GM18505 (cell line): ENCODE measurements around the gene SHE.

Experiments used
- ATAC-seq: cut with Tn5 transposase; IDR thresholded peaks from one replicate; pipeline ENCODE4 v1.9.1; 2021; ENCODE audit not compliant: unreplicated experiment
- POLR2A ChIP-seq: IDR thresholded peaks from 4 replicates; pipeline ENCODE4 v1.6.1; 2011; ENCODE audit warnings: borderline replicate concordance; ENCODE audit not compliant: insufficient read depth, insufficient read length; ENCODE audit errors: extremely low read depth

Gene SHE

GRCh38 chr1:154460695-154461260 lies 41.4 kb downstream of the SHE start:
- no peak for TF ChIP-seq POLR2A
- no peak for ATAC-seq

GRCh38 chr1:154459080-154459479 lies 43.1 kb downstream of the SHE start:
- TF ChIP-seq POLR2A: no peak
- ATAC-seq: no peak

DNA sequence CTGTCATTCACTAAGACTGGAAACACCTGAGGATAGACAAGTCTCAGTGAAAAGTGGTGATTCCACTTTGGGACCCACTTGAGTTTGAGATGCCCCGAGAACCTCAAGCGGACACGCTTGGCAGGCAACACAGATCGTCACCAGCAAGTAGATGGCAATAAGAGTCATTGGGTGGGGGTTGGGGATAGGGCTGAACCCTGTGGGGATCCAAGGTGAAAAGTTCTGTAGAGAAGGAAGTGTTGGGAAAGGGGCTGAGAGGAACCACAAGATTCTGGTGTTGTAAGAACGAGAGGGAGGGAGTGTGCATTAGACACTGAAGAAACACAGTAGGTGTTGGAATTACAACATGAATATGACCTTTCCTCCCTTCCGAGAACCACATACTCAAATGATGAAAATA lies 45.6 kb downstream of the SHE start:
- no peak for ATAC-seq
- no peak for TF ChIP-seq POLR2A

DNA sequence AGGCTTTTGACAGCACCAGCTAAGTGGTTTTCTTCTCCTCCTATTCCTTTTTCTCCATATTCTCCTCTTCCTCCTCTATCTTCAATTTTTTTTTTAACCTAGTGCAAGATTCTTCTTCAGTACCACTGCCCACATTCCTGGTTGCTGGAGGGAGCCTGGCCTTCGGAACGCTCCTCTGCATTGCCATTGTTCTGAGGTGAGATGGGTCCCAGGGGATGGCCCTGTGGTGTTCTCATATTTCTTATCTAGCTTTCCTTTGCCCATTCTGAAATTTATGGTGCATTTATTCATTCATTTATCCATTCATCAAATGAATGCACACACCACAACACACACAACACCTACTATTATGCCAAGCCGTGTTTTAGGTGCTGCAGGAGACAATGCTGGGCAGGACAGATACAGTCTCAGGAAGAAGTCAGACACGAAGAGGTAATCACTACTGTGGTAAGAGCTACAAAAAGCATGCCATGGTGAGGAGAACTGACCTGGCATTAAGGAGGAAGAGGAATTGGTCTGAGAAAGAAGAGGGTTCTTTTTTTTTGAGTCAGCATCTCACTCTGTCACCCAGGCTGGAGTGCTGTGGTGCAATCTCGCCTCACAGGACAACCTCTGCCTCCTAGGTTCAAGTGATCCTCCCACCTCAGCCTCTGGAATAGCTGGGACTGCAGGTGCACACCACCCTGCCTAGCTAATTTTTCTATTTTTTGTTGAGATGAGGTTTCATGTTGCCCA lies 47.7 kb downstream of the SHE start:
- ATAC-seq: no peak
- no peak for TF ChIP-seq POLR2A

GRCh38 chr1:154453574-154454352 lies 48.4 kb downstream of the SHE start:
- TF ChIP-seq POLR2A: no peak
- no peak for ATAC-seq

- no peak for ATAC-seq
Observed at GRCh38 chr1:154453161-154453560, 49.1 kb downstream of the SHE start.

GRCh38 chr1:154448331-154448811 lies 53.8 kb downstream of the SHE start:
- no peak for ATAC-seq
- no peak for TF ChIP-seq POLR2A

More at GRCh38 chr1:154453161-154453560, 49.1 kb downstream of the SHE start:
- TF ChIP-seq POLR2A: no peak

DNA sequence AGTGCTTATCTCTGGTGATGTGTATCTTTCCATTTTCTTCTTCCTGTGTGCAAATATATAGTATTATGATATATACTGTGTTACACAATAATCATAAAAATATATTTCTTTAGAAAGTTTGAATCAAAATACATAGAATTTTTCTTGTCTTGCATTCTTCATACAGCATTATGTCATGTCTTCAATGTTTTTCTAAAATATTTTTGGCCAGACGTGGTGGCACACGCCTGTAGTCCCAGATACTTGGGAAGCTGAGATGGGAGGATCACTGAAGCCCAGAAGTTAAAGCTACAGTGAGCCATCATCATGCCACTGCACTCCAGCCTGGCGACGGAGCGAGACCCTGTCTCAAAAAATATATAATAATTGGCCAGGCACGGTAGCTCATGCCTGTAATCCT lies 55.4 kb downstream of the SHE start:
- ATAC-seq: no peak
- TF ChIP-seq POLR2A: no peak

DNA sequence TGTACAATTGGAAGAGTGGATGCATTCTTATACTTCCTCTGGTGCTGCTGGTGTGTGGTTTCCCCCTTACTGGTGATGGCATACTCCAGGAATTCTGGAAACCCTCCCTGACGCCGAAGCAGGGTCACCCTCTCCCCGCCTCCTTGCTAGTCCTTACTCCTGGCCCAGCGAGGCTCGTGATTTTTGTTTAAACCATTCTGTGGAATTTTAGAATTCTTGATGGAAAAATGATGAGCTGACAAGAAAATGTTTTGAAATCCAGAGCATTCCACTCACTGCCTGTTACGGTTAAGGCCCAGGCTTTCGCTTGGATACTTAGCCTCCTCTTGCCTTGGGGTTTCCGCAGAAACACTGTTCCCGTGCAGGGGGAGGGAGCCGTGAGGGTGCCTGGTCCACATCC lies 55.9 kb downstream of the SHE start:
- no peak for TF ChIP-seq POLR2A
- no peak for ATAC-seq

GRCh38 chr1:154445040-154445472 lies 57.2 kb downstream of the SHE start:
- no peak for ATAC-seq
- TF ChIP-seq POLR2A: no peak

DNA sequence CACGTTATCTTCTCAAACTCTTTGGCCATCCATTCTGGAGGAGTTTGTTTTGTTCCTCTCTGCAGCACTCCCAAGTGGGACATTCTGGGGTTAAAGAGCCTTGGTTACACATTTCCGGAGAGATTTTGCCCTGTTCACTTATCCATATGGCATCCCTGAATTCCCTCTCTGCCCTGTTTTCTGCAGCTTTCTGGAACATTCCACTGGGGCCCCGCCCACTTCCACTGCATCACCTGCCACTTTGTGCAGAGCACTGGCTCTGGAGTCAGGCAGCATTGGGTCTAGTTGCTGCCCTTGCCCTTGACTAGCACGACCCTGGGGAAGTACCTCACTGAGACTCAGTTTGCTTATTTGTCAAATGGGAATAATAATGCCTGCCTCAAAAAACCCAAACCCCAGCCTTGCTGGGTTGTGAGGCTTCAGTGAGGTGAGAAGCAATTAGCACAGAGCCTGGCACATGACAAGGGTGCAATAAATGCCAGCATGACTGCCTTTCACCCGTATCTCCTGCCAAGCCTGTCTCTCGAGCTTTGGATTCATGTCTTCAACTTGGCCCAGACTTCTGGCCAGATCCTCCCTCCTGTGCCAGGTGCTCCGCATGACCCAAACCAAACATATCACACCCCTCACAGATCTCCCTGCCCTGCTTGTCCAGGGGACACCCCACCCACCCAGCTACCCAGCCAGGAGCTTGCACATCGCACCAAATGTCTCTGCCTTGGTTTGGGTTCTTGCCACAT lies 58.8 kb downstream of the SHE start:
- no peak for ATAC-seq
- no peak for TF ChIP-seq POLR2A

DNA sequence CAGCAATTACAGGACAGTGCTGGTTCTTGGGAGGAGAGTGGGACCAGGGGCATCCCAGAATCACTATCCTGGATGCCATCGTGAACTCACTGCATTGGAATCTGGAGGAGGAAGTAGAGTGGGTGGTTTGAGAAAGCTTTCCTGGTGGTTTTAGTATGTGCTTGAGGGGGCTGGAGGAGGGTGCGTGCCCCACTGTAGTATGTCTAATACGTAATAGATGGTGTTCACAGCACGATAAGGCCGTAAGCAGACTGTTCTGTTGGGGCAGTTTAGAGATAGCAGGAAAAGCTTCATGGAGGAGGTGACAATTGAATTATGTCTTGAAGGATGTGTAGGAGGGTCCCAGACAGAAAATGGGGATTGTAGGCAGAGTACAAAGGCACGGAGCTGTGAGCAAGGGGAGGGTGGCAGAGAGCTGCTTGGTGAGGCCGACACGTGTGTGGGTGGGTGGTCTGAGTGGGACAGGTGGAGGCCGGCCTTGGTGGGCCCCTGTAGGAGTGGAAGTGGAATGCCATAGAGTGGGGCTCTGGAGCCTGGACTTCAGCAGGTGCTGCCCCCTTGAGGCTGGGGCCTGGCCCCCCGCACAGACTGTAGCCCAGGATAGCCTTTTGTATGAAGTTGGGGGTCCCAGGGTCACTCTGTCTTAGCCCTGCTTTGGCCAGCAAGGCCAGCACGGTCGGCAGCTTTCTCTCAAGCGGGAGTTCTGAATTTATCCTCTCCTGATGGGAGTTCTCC lies 60.0 kb downstream of the SHE start:
- no peak for ATAC-seq
- TF ChIP-seq POLR2A: no peak
